GM18868 (cell line): Measurements from ENCODE around the gene PDE4D.
"Not testable (repeated sequence)": the region's sequence is repeated elsewhere in the genome, so short reads cannot be mapped to it uniquely, and the experiment has no call there.

Experiments
- ATAC-seq: cut with Tn5 transposase; IDR thresholded peaks from one replicate; pipeline ENCODE4 v1.9.1; 2021; ENCODE audit warnings: mild to moderate bottlenecking, moderate library complexity; ENCODE audit not compliant: unreplicated experiment

The PDE4D gene

DNA sequence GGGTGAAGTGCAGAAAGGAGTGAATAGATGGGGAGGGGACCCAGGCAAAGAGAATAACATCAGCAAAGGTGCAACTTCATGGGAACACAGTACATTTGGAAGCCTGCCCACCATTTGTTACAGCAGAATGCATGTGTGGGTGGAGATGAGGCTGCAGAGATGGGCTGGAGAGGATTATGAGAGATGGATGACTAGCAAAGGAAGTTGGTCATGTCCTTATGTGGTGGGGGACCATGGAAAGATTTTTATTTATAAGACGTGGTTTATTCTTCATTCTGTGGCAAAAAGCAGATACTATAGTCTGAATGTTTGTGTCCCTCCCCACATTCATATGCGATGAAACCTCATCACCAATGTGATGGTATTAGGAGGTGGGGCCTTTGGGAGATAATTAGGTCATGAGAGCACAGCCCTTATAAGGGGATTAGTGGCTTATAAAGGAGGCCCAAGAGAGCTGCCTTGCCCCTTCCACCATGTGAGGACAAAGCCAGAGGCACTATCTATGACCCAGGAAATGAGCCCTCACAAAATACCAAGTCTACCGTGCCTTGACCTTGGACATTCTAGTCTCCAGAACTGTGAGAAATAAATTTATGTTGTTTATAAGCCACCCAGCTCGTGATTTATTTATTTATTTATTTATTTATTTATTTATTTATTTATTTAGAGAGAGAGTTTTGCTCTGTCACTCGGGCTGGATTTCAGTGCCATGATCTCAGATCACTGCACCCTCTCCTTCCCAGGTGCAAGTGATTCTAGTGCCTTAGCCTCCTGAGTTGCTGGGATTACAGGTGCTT is 827.0 kb downstream of the PDE4D start:
- ATAC-seq: no peak

- ATAC-seq: no peak
These were observed 828.0 kb downstream of the PDE4D start for GRCh38 chr5:59065554-59065953.

DNA sequence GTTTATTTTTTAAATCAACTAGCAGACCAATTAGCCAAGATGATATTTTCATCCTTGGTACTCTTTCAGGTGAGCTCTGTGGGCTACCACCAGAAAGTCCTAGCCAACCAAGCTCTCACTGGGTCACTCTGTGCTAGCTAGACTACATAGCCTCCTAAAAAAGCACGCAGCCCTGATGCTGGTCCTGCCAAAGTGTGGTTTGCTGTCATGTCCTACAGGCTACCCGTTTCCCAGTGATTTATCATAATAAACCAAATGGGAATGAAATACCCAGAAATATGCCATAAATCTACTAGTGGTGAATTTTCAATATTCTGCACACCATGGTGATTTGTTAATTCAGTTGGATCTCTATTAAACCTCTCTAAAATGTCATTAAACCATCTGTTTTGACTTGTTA is 829.2 kb downstream of the PDE4D start:
- ATAC-seq: no peak

DNA sequence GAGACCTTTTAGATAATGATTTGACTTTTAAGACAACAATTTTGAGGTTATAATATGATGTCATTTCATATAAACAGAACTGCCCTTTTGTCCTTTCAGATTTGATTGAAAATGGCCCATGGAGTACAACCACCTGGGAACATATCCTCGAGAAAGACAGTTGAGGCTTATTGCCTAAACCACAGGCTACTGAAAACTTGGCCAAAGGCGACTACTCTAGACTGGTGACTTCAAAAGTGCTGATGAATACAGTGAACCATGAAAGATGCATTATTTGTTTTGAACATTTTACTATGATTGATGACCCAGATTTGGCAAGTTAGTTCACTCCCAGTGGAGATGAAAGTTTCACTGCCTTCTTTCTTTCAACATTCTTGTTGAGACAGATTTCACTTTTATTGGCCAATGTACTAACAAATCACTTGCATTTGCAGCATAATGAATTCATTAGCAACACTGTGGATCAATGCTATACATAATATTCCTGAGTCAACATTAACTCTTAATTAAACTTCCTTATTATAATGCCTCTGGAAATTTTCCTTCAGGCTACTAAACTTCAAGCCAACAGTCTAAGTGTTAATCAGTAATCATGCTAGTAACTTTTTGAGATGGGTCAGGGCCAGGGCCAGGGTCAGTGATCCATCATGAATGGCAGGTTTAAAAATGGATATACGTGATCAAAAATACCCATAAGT is 830.4 kb downstream of the PDE4D start:
- no peak for ATAC-seq

GRCh38 chr5:59061377-59061776 is 832.1 kb downstream of the PDE4D start:
- ATAC-seq: no peak

- no peak for ATAC-seq
These were observed 834.4 kb downstream of the PDE4D start for GRCh38 chr5:59058969-59059687.

DNA sequence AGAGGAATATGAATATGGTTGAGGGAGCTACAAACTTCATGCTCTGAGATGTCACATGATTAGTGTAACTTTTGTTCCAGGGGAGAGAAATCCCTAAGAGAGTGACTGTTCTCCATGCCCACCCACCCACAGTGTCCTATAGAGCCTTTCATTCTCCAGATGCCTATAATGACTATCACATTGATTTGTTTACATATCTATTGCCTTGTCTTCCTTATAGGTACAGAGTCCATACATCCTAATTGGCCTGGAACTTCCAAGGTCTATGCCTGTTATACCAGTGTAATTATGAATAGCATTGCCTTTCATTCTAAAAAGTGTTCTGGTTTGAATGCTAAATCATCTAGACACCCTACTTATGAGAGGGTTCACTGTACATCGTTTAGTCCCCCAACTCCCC is 835.3 kb downstream of the PDE4D start:
- ATAC-seq: no peak

GRCh38 chr5:59056599-59056998 is 836.9 kb downstream of the PDE4D start:
- not testable (repeated sequence) for ATAC-seq

DNA sequence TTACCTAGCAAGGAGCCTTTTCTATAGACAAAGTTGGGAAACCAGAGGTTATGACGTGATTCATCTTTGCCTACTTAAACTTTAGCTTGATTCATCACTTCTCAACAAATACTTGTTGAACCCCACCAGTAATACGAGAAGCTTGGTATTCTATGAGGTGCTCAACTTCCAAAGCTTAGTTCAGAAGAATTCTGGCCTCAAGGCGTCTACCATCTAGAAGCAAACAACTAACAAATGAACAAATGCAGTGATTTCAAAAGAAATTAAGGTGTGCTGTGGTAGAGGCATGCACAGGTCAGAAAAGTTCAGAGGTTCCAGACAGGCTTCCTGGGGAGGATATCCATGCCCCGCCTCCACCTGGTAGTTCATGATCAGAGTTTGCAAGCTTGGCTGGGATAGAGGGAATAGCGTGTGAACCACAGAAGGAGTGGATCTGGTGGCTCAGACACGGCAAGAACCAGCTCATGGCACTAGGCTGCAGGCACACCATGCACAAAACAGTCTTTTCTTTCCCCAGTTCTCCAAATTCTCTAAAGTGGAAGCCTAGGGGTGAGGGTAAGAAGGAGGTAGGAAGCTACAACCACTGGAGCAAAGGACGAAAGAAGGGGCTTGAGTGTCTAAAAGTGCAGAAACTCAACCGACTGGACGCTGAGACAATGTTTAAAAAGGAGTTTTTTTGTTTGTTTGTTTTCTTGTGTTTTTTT is 837.6 kb downstream of the PDE4D start:
- no peak for ATAC-seq

DNA sequence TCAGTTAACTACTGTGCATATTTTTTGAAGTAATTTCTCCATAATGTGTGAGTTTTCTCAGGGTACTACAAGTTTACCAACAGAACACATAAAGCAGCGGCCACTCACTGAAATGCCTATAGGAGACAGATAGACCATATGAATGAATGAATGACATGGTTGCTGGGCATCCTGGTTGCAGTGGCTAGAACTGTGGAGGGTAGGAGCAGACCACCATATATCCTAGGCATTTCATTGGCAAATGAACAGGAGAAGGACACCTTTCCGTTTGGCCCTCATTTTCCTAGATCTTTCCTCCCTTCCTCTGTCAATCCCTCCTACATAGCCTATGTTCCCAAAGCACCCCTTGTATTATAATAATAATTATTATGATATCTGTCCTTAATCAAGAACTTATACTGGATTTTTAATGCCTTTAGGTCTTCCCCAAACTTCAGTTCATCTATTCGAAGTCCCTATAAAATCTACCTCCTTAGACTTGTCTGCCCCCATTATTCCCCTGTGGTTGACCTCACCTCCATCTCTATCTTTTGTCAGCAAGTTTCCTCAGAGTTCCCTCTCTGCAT is 838.5 kb downstream of the PDE4D start:
- ATAC-seq: no peak

DNA sequence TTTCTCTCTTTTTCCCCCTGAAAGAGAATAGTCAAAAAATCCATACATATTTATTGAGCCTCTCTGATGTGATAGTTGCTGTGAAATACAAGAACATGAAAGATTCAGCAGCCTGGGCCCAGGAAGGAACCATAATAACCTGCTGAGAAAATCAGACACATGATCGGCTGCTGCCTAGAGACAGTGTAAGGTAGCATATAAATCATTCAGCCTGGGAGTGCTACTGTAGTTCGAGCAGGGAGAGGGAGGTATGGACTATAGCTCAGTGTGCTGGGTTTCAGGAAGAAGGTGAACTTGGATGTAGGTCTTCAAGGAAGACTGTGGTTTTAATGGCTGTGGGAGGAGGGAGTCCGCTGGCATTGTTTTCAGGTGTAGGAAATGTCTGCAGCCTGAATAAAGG is 841.6 kb downstream of the PDE4D start:
- no peak for ATAC-seq

- no peak for ATAC-seq
These were observed 844.4 kb downstream of the PDE4D start for GRCh38 chr5:59049095-59049494.

DNA sequence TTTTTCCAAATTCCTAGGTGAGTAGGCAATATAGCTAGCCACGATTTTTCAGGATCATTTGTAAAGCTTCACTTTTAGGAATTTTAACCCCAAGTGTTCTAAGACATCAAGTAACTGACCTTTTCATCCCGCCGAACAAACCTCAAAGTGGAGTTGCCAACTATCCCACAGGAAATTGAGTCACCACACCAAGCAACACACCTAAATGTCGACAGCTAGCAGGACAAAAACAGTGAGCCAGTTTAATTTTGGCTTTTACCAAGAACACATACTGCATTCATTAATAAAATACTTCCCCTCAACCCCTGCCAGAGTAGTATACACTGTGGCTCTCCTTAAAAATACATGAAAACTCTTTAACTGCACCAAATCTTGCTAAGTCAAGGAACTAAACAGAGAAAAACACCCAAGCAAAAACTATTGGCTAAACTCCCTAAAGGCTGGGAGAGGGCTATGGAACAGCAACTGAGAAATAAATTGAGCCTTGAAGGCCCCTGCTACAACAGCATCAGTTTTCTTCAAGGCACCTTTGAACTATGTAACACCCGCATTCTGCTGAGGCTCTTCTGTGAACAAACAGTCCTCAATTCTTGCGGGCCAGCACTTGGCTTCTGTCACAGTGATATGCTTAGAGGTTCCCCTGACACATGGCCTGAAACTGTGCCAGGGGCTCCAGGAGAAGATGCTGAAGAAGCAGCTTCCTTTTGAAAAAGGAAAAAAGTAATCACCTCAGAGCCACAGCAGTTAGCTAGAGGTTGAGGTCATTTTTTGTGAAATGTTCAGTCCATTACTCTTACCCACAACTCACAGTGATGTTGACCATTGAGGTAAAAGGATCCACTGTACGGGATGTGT is 851.1 kb downstream of the PDE4D start:
- ATAC-seq: no peak

DNA sequence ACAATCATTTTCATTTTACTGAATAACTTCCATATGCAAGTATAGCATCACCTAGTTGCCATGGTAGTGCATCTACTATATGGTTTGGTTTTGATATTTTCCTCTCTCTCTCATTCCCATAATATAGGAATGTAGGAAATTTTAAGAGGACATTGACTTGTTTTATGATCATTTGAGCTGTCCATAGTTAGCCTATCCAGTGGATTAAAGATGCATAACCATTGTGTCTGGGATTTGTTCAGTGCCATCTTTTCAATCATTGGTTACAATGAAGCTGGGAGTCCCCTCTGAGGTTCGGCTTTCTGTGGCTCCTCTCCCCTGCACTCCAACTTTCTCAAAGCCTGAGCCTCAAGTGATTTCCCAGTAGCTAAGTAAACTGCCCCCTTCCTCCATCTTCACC is 852.2 kb downstream of the PDE4D start:
- ATAC-seq: no peak

DNA sequence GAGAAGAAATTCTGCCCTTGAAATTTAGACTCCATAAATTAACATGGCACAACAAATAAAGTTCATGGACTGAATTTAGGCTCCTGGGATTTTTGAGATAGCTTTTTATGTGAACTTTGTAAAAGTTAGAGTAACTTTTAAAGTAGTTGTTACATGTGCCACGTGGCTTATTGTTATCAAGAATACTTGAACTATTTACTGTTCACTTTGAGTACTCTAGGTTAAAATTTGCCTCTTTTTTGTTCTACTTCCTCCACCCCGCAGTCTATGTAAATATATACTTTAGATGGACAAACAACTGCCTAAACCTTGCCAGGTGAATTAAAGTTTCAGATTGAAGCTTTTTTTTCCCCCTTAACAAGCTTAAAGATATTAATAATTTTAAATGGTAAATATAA is 852.7 kb downstream of the PDE4D start:
- ATAC-seq: no peak

GRCh38 chr5:59040024-59040803 is 853.3 kb downstream of the PDE4D start:
- no peak for ATAC-seq

- ATAC-seq: peak; percentile 66
These were observed 854.1 kb downstream of the PDE4D start for GRCh38 chr5:59039296-59040023.

DNA sequence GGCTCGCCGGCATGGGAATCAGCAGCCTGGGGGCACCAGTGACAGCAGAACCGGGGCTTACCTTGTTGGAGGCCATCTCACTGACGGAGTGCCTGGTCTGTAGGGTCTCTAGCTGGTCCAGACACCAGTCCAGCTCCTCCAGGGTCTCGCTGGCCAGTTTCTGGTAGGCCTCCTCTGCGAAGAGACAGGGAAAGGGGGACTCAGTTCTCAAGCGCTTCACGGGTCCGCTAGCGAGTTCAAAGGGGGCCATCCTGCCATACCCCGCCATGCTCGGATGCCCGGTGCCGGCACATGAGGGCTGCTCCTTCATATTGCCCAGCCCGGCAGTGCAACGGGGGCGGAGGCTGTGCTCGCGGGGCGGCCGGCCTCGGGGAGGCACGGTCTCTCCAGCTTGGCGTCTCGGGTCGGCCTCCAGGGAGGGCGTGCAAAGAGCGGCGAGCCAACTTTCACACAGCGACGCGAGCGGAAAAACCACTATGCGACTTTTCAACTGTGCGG is 854.7 kb downstream of the PDE4D start:
- peak; percentile 45 for ATAC-seq
